Measurements from ENCODE around the gene DCK.
"Not testable (repeated sequence)": the region's sequence is repeated elsewhere in the genome, so short reads cannot be mapped to it uniquely, and the experiment has no call there.

DCK gene

GRCh38 chr4:70997546-70997945 is 4.1 kb downstream of the DCK start:
- no peak overlapping the region for H3K4me3 ChIP-seq (ENCODE audit: low read depth, low read length)
- TF ChIP-seq CTCF (IDR thresholded peaks at IDR 0.05; ENCODE audit: borderline replicate concordance, insufficient read depth, low read depth, low read length), result no peak

- H3K4me3 ChIP-seq (ENCODE audit: low read depth, low read length), result not testable (repeated sequence)
Measured at GRCh38 chr4:70999639-71000038, 6.2 kb downstream of the DCK start.

- H3K4me3 ChIP-seq (ENCODE audit: low read depth, low read length), result not testable (repeated sequence)
Measured at GRCh38 chr4:71001363-71001762, 7.9 kb downstream of the DCK start.

GRCh38 chr4:71004281-71004851 is 10.9 kb downstream of the DCK start:
- TF ChIP-seq CTCF (IDR thresholded peaks at IDR 0.05; ENCODE audit: borderline replicate concordance, insufficient read depth, low read depth, low read length), result no peak
- H3K4me3 ChIP-seq (ENCODE audit: low read depth, low read length), result no peak overlapping the region

- H3K4me3 ChIP-seq (ENCODE audit: low read depth, low read length), result not testable (repeated sequence)
Measured at GRCh38 chr4:71005025-71005424, 11.6 kb downstream of the DCK start.

GRCh38 chr4:71006203-71006907 is 12.9 kb downstream of the DCK start:
- no peak overlapping the region for H3K4me3 ChIP-seq (ENCODE audit: low read depth, low read length)
- no peak for TF ChIP-seq CTCF (IDR thresholded peaks at IDR 0.05; ENCODE audit: borderline replicate concordance, insufficient read depth, low read depth, low read length)

- TF ChIP-seq CTCF (IDR thresholded peaks at IDR 0.05; ENCODE audit: borderline replicate concordance, insufficient read depth, low read depth, low read length), result no peak
- no peak overlapping the region for H3K4me3 ChIP-seq (ENCODE audit: low read depth, low read length)
Measured at GRCh38 chr4:71008196-71008595, 14.7 kb downstream of the DCK start.

- H3K4me3 ChIP-seq (ENCODE audit: low read depth, low read length), result no peak overlapping the region
- TF ChIP-seq CTCF (IDR thresholded peaks at IDR 0.05; ENCODE audit: borderline replicate concordance, insufficient read depth, low read depth, low read length), result no peak
Measured at GRCh38 chr4:71009086-71009485, 15.6 kb downstream of the DCK start.

All from GM12875 (cell line).